Activated T-cell treated with anti-CD3 and anti-CD28 coated beads, Interleukin-2, amount 50 U/mL, for 1 hour (primary cell): ENCODE data around the gene TRAF7.

Experiments used
- DNase-seq: peaks from one replicate; pipeline ENCODE4 v3.0.0-alpha.2; 2020

TRAF7 gene

GRCh38 chr16:2166263-2167067, 10.9 kb downstream of the TRAF7 start:
- no peak for DNase-seq

GRCh38 chr16:2167068-2167638, 11.6 kb downstream of the TRAF7 start:
- DNase-seq, result no peak

GRCh38 chr16:2170080-2170479, 14.5 kb downstream of the TRAF7 start:
- no peak for DNase-seq

- no peak for DNase-seq
Observed at GRCh38 chr16:2170587-2171435, 15.2 kb downstream of the TRAF7 start.

- no peak for DNase-seq
Observed at GRCh38 chr16:2171601-2172178, 16.1 kb downstream of the TRAF7 start.

GRCh38 chr16:2172688-2173335, 17.2 kb downstream of the TRAF7 start:
- DNase-seq, result no peak

GRCh38 chr16:2173366-2173765, 17.8 kb downstream of the TRAF7 start:
- DNase-seq, result no peak

- DNase-seq, result no peak
Observed at GRCh38 chr16:2173916-2174315, 18.3 kb downstream of the TRAF7 start.

- no peak for DNase-seq
Observed at GRCh38 chr16:2174396-2175131, 19.0 kb downstream of the TRAF7 start.

- no peak for DNase-seq
Observed at GRCh38 chr16:2175454-2175853, 19.9 kb downstream of the TRAF7 start.

- DNase-seq, result no peak
Observed at GRCh38 chr16:2176047-2176446, 20.5 kb downstream of the TRAF7 start.

- no peak for DNase-seq
Observed at GRCh38 chr16:2177101-2177500, 21.5 kb downstream of the TRAF7 start.

GRCh38 chr16:2177561-2177960, 22.0 kb downstream of the TRAF7 start:
- DNase-seq, result no peak

GRCh38 chr16:2178321-2179106, 22.9 kb downstream of the TRAF7 start:
- DNase-seq, result peak; percentile 61

GRCh38 chr16:2179107-2179501, 23.5 kb downstream of the TRAF7 start:
- no peak for DNase-seq

GRCh38 chr16:2179576-2179975, 24.0 kb downstream of the TRAF7 start:
- no peak for DNase-seq

- DNase-seq, result no peak
Observed at GRCh38 chr16:2180461-2180860, 24.9 kb downstream of the TRAF7 start.

- no peak for DNase-seq
Observed at GRCh38 chr16:2180962-2181923, 25.7 kb downstream of the TRAF7 start.

GRCh38 chr16:2181952-2182351, 26.4 kb downstream of the TRAF7 start:
- no peak for DNase-seq

- no peak for DNase-seq
Observed at GRCh38 chr16:2183671-2184070, 28.1 kb downstream of the TRAF7 start.
